GM18517 (cell line): Measurements from ENCODE around the gene EI24.

Source experiments
- ATAC-seq: cut with Tn5 transposase; IDR thresholded peaks from one replicate; pipeline ENCODE4 v1.9.1; 2021; ENCODE audit warnings: mild to moderate bottlenecking, moderate library complexity; ENCODE audit not compliant: unreplicated experiment

Gene EI24

GRCh38 chr11:125578783-125579182, 9.5 kb downstream of the EI24 start:
- ATAC-seq = no peak

- no peak for ATAC-seq
Measured at GRCh38 chr11:125579811-125580210, 10.5 kb downstream of the EI24 start.

GRCh38 chr11:125583496-125583895, 14.2 kb downstream of the EI24 start:
- ATAC-seq = no peak

- ATAC-seq = no peak
Measured at GRCh38 chr11:125585487-125585886, 16.2 kb downstream of the EI24 start.

- no peak for ATAC-seq
Measured at GRCh38 chr11:125586623-125587022, 17.3 kb downstream of the EI24 start.

- ATAC-seq = no peak
Measured at GRCh38 chr11:125587480-125587879, 18.2 kb downstream of the EI24 start.

- no peak for ATAC-seq
Measured at GRCh38 chr11:125588505-125588904, 19.2 kb downstream of the EI24 start.

GRCh38 chr11:125591649-125592304, 22.5 kb downstream of the EI24 start:
- ATAC-seq = peak; percentile 28

- peak; percentile 98 for ATAC-seq
Measured at GRCh38 chr11:125592305-125593113, 23.2 kb downstream of the EI24 start, which contains the start of gene STT3A. STT3A (plus strand) TSS chr11:125592852; CDS start chr11:125595916, 3,064 bp downstream.

- no peak for ATAC-seq
Measured at GRCh38 chr11:125593114-125593820, 24.0 kb downstream of the EI24 start.

- ATAC-seq = no peak
Measured at GRCh38 chr11:125594958-125595357, 25.7 kb downstream of the EI24 start.

- ATAC-seq = no peak
Measured at GRCh38 chr11:125600663-125601062, 31.4 kb downstream of the EI24 start.

- ATAC-seq = no peak
Measured at GRCh38 chr11:125603207-125603606, 33.9 kb downstream of the EI24 start.

- ATAC-seq = no peak
Measured at GRCh38 chr11:125605417-125605816, 36.1 kb downstream of the EI24 start.

GRCh38 chr11:125609545-125609944, 40.3 kb downstream of the EI24 start:
- ATAC-seq = no peak

GRCh38 chr11:125618383-125618782, 49.1 kb downstream of the EI24 start:
- no peak for ATAC-seq

- no peak for ATAC-seq
Measured at GRCh38 chr11:125621995-125622394, 52.7 kb downstream of the EI24 start.

- ATAC-seq = no peak
Measured at GRCh38 chr11:125623064-125623463, 53.8 kb downstream of the EI24 start.

GRCh38 chr11:125624756-125625213, 55.5 kb downstream of the EI24 start, which contains the start of gene CHEK1:
CHEK1 (plus strand) TSS chr11:125625163; CDS start chr11:125626769, 1,606 bp downstream.
- no peak for ATAC-seq

- peak; percentile 45 for ATAC-seq
Measured at GRCh38 chr11:125625225-125625629, 56.0 kb downstream of the EI24 start.

GRCh38 chr11:125625630-125626287, 56.5 kb downstream of the EI24 start:
- ATAC-seq = peak; percentile 72
